ENCODE results near the gene AUP1.

GRCh38 chr2:74505448-74506246 is 23.9 kb downstream of the AUP1 start:
- no peak for TF ChIP-seq CTCF (IDR thresholded peaks at IDR 0.05)
- TF ChIP-seq POLR2A (IDR thresholded peaks at IDR 0.05): no peak

All from lower leg skin (tissue), 3 donors.